HG03103 (cell line): ENCODE results near the gene SIPA1L2.

Experiments used
- ATAC-seq: cut with Tn5 transposase; IDR thresholded peaks from one replicate; pipeline ENCODE4 v1.9.1; 2021; ENCODE audit warnings: low read depth; ENCODE audit not compliant: unreplicated experiment

SIPA1L2 gene

GRCh38 chr1:232650845-232651244, 20.9 kb upstream of the SIPA1L2 start:
- no peak for ATAC-seq

DNA sequence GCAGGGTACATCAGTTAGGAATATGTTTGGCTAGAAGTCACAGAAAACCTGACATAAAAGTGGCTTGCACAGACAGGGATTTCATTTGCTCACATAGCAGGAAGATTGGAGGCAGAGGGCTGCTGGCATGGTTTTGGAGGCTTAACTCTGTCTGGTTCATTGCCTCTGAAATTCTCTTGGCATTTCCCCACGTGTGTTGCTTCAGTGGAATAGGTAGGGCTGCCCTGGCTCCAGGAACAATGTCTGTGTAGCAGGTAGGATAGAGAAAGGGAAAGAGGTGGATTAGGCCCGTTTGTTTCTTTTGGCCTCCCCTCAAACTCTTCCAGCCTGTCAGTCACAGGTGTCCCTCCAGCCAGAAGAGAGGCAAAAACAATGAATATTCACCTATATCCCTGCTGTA, 20.5 kb upstream of the SIPA1L2 start:
- ATAC-seq = no peak

DNA sequence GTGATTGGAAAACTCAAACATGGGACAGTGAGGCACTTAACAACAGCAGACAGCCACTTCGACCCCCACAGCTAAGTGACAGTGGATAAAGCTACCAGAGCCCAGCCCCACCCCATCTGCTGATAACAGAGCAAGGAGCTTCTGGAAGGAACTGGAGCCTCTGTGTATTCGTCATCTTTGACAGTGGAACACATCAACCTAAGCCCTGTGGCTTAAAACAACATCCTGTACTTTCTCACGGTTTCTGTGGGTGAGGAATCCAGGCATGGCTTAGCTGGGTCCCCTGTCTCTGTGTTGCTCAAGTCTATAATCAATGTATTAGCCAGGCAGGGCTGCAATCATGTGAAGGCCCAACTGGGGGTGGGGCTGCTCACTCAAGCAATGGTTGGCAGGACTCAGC, 18.4 kb upstream of the SIPA1L2 start:
- no peak for ATAC-seq

GRCh38 chr1:232644209-232644608, 14.3 kb upstream of the SIPA1L2 start:
- ATAC-seq = no peak

DNA sequence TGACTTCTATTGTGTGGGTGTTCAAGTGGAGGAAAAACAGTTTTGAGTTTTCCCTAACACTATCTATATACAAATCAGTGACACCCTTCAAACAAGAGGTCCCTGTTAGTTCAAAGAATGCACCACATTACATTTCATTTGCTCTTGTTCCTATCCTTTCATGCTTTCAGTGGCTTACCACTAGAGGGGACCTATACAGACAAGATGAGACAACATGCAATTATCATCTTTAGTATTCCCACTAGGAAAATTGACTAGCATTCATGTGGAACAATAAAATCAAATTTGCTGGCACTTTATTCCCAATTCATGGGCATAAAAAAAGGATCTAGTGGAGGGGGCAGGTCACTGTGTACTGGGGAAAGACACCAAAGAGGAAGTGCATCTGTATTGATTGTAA, 13.3 kb upstream of the SIPA1L2 start:
- ATAC-seq = no peak

GRCh38 chr1:232641507-232641906, 11.6 kb upstream of the SIPA1L2 start:
- ATAC-seq = no peak

- no peak for ATAC-seq
These were observed 6.9 kb upstream of the SIPA1L2 start for GRCh38 chr1:232636799-232637198.

- ATAC-seq = no peak
These were observed 5.9 kb upstream of the SIPA1L2 start for GRCh38 chr1:232635778-232636356.

- no peak for ATAC-seq
These were observed 5.3 kb upstream of the SIPA1L2 start for GRCh38 chr1:232635279-232635678.

DNA sequence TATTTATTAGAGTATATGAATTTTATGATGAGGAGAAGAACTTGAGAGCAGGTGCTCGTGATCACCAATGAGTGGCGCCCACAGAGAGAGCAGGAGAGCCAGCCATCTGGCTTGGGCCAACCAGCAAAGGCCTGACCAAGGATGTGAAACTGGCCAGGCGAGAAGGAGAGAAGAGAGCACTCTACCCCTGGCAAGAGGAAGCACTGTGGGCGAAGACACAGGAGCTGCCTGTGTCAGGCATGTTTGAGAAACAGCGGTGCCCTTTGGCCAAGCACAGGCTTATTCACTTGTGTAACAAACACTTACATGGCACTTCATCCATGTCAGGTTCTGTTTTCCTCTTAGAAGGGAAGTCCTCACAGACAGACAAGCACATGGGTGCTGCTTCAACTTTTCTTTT, 4.2 kb upstream of the SIPA1L2 start:
- no peak for ATAC-seq

DNA sequence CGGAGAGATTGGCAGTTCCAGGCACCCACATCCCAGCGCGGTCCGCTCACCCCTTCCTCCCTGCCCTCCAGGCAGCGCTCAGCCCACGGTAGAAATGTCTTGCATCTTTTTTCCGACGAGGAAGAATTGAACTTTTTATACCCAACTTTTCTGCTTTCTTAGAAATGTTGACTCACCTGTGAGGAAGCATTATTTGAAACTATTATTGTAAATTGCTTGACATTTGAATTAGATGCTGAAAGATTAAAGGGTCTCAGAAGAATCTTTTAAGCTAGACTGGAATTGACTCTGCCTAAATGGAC, 912 bp upstream of the SIPA1L2 start:
- no peak for ATAC-seq

DNA sequence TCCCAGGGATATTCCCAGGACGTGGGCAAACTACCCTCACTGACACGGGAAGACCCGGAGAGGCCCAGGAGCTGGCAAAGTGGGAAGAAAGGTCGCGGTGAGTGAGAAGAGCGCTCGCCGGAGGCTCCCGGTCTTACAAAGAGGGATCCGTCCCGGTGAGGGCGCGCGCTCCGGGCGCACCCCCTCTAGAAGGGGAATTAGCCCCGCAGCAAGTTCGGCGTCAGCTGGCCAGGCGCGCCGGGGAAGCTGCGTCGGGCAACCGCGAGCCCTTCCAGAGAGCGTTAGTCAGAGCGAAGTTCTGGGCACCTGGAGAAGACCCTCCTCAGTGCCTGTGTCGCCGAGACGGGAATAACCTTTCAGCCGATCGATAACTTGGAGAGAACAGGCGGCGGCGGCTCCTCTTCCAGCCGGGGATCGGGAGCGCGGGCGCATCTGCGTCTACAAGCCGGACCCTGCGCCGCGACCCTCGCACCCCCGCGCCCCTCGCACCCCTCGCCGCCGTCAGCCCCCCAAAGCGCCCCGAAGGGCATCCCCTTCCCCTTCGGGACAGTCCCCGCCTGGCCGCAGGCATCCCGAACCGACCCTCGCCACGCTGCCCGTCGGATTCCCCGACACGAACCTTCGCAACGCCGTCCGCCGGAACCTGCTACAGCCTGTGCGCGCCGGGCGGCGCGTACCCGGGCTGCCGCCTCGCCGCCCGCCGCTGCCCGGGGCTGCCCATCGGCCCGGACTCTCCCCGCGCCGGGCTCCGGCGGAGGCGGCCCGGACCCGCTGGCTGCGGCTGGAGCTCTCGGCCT, 485 bp downstream of the SIPA1L2 start:
- peak; percentile 32 for ATAC-seq

GRCh38 chr1:232628335-232629249, 1.3 kb downstream of the SIPA1L2 start:
- ATAC-seq = no peak

- no peak for ATAC-seq
These were observed 2.1 kb downstream of the SIPA1L2 start for GRCh38 chr1:232627645-232628334.

GRCh38 chr1:232627171-232627570, 2.8 kb downstream of the SIPA1L2 start:
- no peak for ATAC-seq

- no peak for ATAC-seq
These were observed 3.5 kb downstream of the SIPA1L2 start for GRCh38 chr1:232626452-232626851.

DNA sequence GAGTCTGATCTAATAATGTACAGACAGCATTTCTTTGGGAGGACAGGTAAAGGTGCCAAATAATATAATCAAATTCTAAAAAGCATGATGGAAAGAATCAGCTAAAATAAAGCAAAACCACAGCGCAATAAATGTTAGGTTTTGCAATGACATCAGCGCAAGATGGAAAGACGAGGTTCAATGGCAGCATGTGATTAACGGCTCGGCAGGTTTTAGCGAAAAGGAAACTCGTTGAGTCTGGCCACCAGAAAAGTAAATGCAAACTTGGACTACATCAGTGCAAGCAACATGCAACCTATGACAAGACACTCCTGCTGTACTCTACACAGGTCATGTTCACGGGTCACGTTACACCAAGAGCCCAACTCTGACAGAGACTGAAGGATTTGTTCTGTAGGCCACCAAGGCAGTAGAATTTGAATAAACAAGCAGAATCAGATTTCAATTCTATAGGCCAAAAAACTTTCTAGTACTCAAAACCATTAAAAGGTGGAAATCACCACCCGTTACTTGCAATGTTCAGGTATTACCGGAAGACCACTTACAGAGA, 4.5 kb downstream of the SIPA1L2 start:
- no peak for ATAC-seq

DNA sequence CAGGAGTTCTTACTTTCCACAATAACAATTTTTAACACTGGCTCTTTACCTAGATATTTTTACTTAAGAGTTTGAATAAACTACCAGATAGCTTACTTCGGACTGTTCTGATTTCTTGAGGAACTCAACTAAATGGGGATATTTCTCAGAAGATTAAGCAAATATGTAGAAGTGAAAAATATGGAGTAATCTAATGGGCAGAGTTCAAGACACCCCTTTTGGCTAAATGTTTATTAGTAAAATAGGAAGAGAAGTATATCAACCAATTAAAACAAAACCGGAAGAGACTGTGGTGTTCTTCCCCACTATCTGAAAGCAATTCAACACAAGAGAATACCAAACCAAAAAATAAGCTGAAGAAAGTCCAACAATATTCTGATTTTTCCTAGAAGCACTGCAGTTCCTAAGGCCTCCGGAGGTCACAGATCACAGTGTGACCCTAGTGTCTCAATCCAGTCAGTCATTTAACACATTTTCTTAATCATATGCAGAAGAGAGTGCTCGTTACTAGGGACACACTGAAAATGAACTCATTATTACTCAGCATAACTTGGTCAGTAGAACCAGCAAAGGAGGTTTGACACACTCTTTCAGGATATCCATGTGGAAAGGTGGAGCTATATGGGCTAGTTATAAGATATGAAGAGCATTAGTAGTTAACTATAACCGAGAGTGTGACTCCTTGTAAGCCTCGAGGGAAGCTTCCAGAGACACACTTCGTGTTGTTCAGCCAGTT, 5.2 kb downstream of the SIPA1L2 start:
- no peak for ATAC-seq

GRCh38 chr1:232622981-232623380, 7.0 kb downstream of the SIPA1L2 start:
- ATAC-seq = no peak

GRCh38 chr1:232622378-232622777, 7.6 kb downstream of the SIPA1L2 start:
- no peak for ATAC-seq
